Fibroblast of pulmonary artery (primary cell): ENCODE results near the gene STAT6.

Source experiments
- DNase-seq: peaks from one replicate; pipeline ENCODE4 v3.0.0-alpha.2; 2010; ENCODE audit warnings: low read depth
- H3K4me3 ChIP-seq: replicated peaks from 2 replicates; pipeline ENCODE4 v1.5.1; 2011; ENCODE audit warnings: low read depth, mild to moderate bottlenecking, control low read depth, low read length, moderate library complexity
- CTCF ChIP-seq: IDR thresholded peaks from 2 replicates; pipeline ENCODE4 v1.5.1; 2011; ENCODE audit warnings: mild to moderate bottlenecking, control low read depth, low read length, inconsistent platforms; ENCODE audit errors: missing control alignments

STAT6 gene

GRCh38 chr12:57111031-57111734 lies at the start of gene STAT6:
Gene STAT6, minus strand, starts transcription at chr12:57111362. Its CDS starts 3,084 bp downstream, at chr12:57108278.
- no peak for TF ChIP-seq CTCF
- DNase-seq = peak; percentile 95
- H3K4me3 ChIP-seq = peak within 1 kb of the TSS; percentile 95

GRCh38 chr12:57160741-57161140 lies 49.6 kb upstream of the STAT6 start:
- no peak for DNase-seq
- H3K4me3 ChIP-seq = no peak overlapping the region
- no peak for TF ChIP-seq CTCF

- no peak for DNase-seq
- TF ChIP-seq CTCF = no peak
- no peak overlapping the region for H3K4me3 ChIP-seq
Observed at GRCh38 chr12:57160040-57160439, 48.9 kb upstream of the STAT6 start.

- H3K4me3 ChIP-seq = no peak overlapping the region
- DNase-seq = no peak
- TF ChIP-seq CTCF = no peak
Observed at GRCh38 chr12:57159311-57159710, 48.1 kb upstream of the STAT6 start.

DNA sequence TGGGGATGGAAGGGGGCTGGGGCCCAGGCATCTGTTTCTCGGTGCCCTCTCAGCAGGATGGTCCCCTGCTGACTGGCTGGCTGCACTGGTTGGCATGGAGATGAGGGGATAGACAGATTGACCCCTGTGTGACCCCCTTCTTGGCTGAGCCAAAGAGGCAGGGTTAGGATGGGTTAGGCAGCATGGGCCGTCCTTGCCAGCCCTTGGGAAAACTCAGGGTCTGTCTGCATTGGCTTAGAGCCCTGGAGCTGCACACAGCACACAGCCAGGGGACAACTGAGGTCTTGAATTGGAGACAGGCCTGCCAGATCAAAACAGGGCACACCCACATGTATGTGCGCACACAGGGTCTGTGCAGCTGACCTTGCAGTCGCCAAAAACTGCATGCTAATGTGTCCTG lies 47.5 kb upstream of the STAT6 start:
- TF ChIP-seq CTCF = no peak
- H3K4me3 ChIP-seq = no peak overlapping the region
- no peak for DNase-seq

- no peak for DNase-seq
- H3K4me3 ChIP-seq = no peak overlapping the region
- TF ChIP-seq CTCF = no peak
Observed at GRCh38 chr12:57158186-57158585, 47.0 kb upstream of the STAT6 start.

DNA sequence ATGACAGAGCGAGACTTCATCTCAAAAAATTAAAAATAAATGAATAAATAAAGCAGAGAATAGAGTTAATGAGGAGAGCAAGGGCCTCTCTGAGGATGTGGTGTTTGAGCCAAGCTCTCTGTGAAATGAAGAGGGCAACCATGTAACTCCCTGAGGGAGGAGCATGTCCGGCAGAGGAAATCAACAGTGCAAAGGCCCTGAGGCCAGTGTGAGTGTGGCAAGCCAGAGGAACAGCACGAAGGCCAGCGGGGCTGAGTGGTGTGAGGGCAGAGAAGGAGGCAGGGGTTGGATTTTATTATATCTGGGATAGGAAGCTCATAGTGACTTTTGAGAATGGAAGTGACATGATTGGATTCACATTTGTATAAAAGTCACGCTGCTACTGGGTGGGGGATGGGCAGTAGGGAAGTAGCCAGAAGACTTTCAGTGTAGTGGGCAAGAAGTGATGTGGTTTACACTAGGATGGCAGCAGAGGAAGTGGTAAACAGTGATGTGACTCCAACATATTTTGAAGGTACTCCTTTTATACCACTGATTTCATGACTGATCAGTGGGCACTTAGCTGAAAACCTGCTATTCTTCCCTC lies 46.5 kb upstream of the STAT6 start:
- H3K4me3 ChIP-seq = no peak overlapping the region
- no peak for DNase-seq
- TF ChIP-seq CTCF = no peak
